SK-N-SH treated with all-trans-retinoic acid at 6 μM for 48 hours (cell line): ENCODE results near the gene IWS1.

Experiments
- ATAC-seq: fragments of 200-7000 bp; cut with Tn5 transposase; 3 replicates; pipeline ENCODE4 v1.9.1; 2020; ENCODE audit warnings: mild to moderate bottlenecking, moderate library complexity
- ARNTL ChIP-seq: fragments of 450-650 bp; formaldehyde crosslinking; IDR thresholded peaks from 2 replicates; pipeline ENCODE4 v1.5.0; 2020; ENCODE audit warnings: low read depth, mild to moderate bottlenecking, moderate library complexity, borderline replicate concordance
- BACH2 ChIP-seq: fragments of 250-450 bp; sonication (Bioruptor Pico); IDR thresholded peaks from 2 replicates; pipeline ENCODE4 v1.9.0; 2021; ENCODE audit warnings: mild to moderate bottlenecking, borderline replicate concordance
- CREB5 ChIP-seq: fragments of 250-450 bp; sonication (Bioruptor Pico); IDR thresholded peaks from 2 replicates; pipeline ENCODE4 v1.5.1; 2020; ENCODE audit warnings: low read depth, mild to moderate bottlenecking, moderate library complexity
- CSDC2 ChIP-seq: fragments of 250-450 bp; sonication (Bioruptor Pico); IDR thresholded peaks from 2 replicates; pipeline ENCODE4 v1.5.0; 2020; ENCODE audit warnings: mild to moderate bottlenecking, moderate library complexity
- ESRRG ChIP-seq: fragments of 250-450 bp; sonication (Bioruptor Pico); IDR thresholded peaks from 2 replicates; pipeline ENCODE4 v1.6.1; 2021; ENCODE audit warnings: mild to moderate bottlenecking
- GLIS3 ChIP-seq: fragments of 250-450 bp; sonication (Bioruptor Pico); IDR thresholded peaks from 2 replicates; pipeline ENCODE4 v1.5.0; 2020; ENCODE audit warnings: mild to moderate bottlenecking, moderate library complexity
- ISL1 ChIP-seq: fragments of 250-450 bp; sonication (Bioruptor Pico); IDR thresholded peaks from 2 replicates; pipeline ENCODE4 v2.1.2; 2022; ENCODE audit warnings: mild to moderate bottlenecking, moderate library complexity
- OSR1 ChIP-seq: fragments of 250-450 bp; sonication (Bioruptor Pico); IDR thresholded peaks from 2 replicates; pipeline ENCODE4 v1.8.0; 2022; ENCODE audit warnings: moderate library complexity, mild to moderate bottlenecking, inconsistent platforms
- PPARA ChIP-seq: fragments of 250-450 bp; sonication (Bioruptor Pico); IDR thresholded peaks from 2 replicates; pipeline ENCODE4 v1.5.0; 2020; ENCODE audit warnings: mild to moderate bottlenecking, borderline replicate concordance
- RARB ChIP-seq: fragments of 250-450 bp; sonication (Bioruptor Pico); IDR thresholded peaks from 2 replicates; pipeline ENCODE4 v1.8.0; 2021; ENCODE audit warnings: mild to moderate bottlenecking, moderate library complexity
- SNAI2 ChIP-seq: fragments of 250-450 bp; sonication (Bioruptor Pico); IDR thresholded peaks from 2 replicates; pipeline ENCODE4 v1.5.0; 2020; ENCODE audit warnings: mild to moderate bottlenecking, moderate library complexity
- TCF4 ChIP-seq: fragments of 250-450 bp; sonication (Bioruptor Pico); IDR thresholded peaks from 2 replicates; pipeline ENCODE4 v1.8.0; 2021; ENCODE audit warnings: mild to moderate bottlenecking, moderate library complexity, borderline replicate concordance
- TOX ChIP-seq: fragments of 250-450 bp; sonication (Bioruptor Pico); IDR thresholded peaks from 2 replicates; pipeline ENCODE4 v1.8.0; 2021; ENCODE audit warnings: mild to moderate bottlenecking, moderate library complexity, borderline replicate concordance
- ZC3H10 ChIP-seq: fragments of 250-450 bp; sonication (Bioruptor Pico); IDR thresholded peaks from 2 replicates; pipeline ENCODE4 v1.5.1; 2021; ENCODE audit warnings: mild to moderate bottlenecking, moderate library complexity
- ZFP3 ChIP-seq: fragments of 250-450 bp; sonication (Bioruptor Pico); IDR thresholded peaks from 2 replicates; pipeline ENCODE4 v1.5.0; 2020; ENCODE audit warnings: mild to moderate bottlenecking, moderate library complexity
- ZFP30 ChIP-seq: fragments of 450-650 bp; formaldehyde crosslinking; IDR thresholded peaks from 2 replicates; pipeline ENCODE4 v1.5.0; 2022; ENCODE audit warnings: mild to moderate bottlenecking, moderate library complexity
- ZNF565 ChIP-seq: fragments of 450-650 bp; formaldehyde crosslinking; conservative IDR thresholded peaks from 2 replicates; pipeline ENCODE4 v1.5.0; 2020; ENCODE audit warnings: low read depth, mild to moderate bottlenecking, moderate library complexity
- ZNF70 ChIP-seq: fragments of 450-650 bp; formaldehyde crosslinking; IDR thresholded peaks from 2 replicates; pipeline ENCODE4 v1.5.0; 2020; ENCODE audit warnings: mild to moderate bottlenecking, moderate library complexity
- ZNF8 ChIP-seq: fragments of 450-650 bp; formaldehyde crosslinking; IDR thresholded peaks from 2 replicates; pipeline ENCODE4 v1.5.0; 2020; ENCODE audit warnings: mild to moderate bottlenecking, moderate library complexity
- TF ChIP-seq, protein P1 (sequence below): fragments of 250-450 bp; sonication (Bioruptor Pico); IDR thresholded peaks from 2 replicates; pipeline ENCODE4 v1.8.0; 2020; ENCODE audit warnings: mild to moderate bottlenecking, moderate library complexity, borderline replicate concordance
- TF ChIP-seq, protein P2 (sequence below): fragments of 250-450 bp; sonication (Bioruptor Pico); IDR thresholded peaks from 2 replicates; pipeline ENCODE4 v1.5.1; 2021; ENCODE audit warnings: mild to moderate bottlenecking, moderate library complexity

The IWS1 gene

GRCh38 chr2:127520424-127520823, 5.9 kb downstream of the IWS1 start (continued):
- TF ChIP-seq GLIS3 (CRISPR knock-in tag) (no peak), ZNF565 (CRISPR knock-in tag) (no peak), ISL1 (CRISPR knock-in tag) (no peak), ESRRG (CRISPR knock-in tag) (no peak), ZFP30 (no peak), ARNTL (CRISPR knock-in tag) (no peak), TOX (no peak), OSR1 (CRISPR knock-in tag) (no peak), RARB (CRISPR knock-in tag) (no peak), PPARA (CRISPR knock-in tag) (no peak)
- TF ChIP-seq, protein P1, sequence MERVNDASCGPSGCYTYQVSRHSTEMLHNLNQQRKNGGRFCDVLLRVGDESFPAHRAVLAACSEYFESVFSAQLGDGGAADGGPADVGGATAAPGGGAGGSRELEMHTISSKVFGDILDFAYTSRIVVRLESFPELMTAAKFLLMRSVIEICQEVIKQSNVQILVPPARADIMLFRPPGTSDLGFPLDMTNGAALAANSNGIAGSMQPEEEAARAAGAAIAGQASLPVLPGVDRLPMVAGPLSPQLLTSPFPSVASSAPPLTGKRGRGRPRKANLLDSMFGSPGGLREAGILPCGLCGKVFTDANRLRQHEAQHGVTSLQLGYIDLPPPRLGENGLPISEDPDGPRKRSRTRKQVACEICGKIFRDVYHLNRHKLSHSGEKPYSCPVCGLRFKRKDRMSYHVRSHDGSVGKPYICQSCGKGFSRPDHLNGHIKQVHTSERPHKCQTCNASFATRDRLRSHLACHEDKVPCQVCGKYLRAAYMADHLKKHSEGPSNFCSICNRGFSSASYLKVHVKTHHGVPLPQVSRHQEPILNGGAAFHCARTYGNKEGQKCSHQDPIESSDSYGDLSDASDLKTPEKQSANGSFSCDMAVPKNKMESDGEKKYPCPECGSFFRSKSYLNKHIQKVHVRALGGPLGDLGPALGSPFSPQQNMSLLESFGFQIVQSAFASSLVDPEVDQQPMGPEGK (CRISPR knock-in tag), result no peak

DNA sequence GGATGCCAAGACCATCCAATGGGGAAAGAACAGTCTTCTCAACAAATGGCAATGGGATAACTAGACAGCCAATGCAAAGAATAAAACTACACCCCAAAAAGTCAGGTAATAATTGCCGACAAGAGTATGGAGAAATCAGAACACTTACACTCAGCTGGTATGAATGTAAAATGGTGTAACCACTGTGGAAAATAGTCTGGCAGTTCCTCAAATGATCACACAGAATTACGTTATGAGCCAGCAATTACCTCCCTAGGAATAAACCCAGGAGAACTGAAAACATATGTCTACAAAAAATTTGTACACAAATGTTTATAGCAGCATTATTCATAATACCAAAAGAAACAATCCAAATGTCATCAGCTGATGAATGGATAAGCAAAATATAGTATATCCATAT, 8.8 kb downstream of the IWS1 start:
- no peak for ATAC-seq
- TF ChIP-seq ZFP3 (CRISPR knock-in tag), result no peak
- TF ChIP-seq ZFP30, result no peak
- no peak for TF ChIP-seq RARB (CRISPR knock-in tag)
- no peak for TF ChIP-seq ZNF8 (CRISPR knock-in tag)
- TF ChIP-seq CSDC2 (CRISPR knock-in tag), result no peak
- TF ChIP-seq GLIS3 (CRISPR knock-in tag), result no peak
- TF ChIP-seq ZNF565 (CRISPR knock-in tag), result no peak
- no peak for TF ChIP-seq SNAI2 (CRISPR knock-in tag)
- no peak for TF ChIP-seq TOX
- no peak for TF ChIP-seq BACH2 (CRISPR knock-in tag)
- TF ChIP-seq TCF4 (CRISPR knock-in tag), result no peak

DNA sequence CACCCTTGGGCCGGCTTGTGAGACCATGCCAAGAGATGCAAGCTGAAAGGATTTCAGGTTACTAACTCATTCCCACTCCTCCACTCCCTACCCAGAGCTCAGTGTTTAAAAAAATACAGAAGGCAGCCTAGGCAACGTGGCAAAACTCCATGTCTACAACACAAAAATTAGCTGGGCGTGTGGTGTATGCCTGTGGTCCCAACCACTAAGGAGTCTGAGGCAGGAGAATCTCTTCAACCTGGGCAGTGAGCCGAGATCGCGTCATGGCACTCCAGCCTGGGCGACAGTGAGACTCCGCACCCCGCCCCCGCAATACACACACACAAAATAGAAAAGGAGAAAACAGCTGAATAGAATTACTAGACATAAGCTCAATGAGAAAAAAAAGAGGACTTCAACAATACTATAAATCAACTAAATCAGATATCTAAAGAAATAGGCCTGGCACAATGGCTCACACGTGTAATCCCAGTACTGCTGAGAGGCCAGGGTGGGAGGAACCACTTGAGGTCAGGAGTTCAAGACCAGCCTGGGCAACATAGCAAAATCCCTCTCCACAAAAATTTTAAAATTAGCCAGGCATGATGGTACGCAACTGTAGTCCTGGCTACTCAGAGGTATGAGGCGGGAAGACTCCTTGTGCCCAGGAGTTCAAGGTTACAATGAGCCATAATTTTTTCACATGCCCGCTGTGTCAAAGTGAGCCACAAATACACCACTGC, 10.1 kb downstream of the IWS1 start:
- TF ChIP-seq ZC3H10 (CRISPR knock-in tag), result no peak
- no peak for TF ChIP-seq CSDC2 (CRISPR knock-in tag)
- no peak for TF ChIP-seq ZFP30
- no peak for ATAC-seq

DNA sequence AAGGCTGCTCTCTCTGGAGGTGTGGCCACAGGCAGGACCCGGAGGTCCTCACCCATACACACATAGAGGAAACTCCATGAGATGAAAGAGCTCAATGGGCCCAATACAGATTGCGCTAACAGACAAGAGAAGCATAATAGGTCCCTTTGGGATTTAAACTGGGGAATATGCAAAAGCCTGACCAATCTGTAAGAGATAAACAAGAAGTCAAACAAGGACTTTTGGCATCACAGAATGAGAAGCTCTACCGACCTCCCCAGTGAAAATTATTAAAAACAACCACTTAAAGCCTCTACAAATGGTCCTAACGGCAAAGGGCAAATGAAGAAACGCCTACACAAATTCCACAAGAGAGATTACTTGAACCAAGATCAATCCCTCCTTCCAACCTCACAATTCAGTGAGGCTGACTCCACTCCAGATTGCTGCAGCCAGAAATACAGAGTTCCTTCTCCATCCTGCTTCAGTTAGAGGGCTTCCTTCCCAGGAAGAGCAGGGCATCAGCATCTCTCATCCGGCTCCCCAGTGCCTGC, 10.8 kb downstream of the IWS1 start:
- TF ChIP-seq ESRRG (CRISPR knock-in tag), result no peak
- TF ChIP-seq, protein P2, sequence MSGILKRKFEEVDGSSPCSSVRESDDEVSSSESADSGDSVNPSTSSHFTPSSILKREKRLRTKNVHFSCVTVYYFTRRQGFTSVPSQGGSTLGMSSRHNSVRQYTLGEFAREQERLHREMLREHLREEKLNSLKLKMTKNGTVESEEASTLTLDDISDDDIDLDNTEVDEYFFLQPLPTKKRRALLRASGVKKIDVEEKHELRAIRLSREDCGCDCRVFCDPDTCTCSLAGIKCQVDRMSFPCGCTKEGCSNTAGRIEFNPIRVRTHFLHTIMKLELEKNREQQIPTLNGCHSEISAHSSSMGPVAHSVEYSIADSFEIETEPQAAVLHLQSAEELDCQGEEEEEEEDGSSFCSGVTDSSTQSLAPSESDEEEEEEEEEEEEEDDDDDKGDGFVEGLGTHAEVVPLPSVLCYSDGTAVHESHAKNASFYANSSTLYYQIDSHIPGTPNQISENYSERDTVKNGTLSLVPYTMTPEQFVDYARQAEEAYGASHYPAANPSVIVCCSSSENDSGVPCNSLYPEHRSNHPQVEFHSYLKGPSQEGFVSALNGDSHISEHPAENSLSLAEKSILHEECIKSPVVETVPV (CRISPR knock-in tag), result no peak
- ATAC-seq, result no peak

GRCh38 chr2:127514485-127514884, 11.8 kb downstream of the IWS1 start:
- TF ChIP-seq ISL1 (CRISPR knock-in tag), result no peak
- no peak for TF ChIP-seq ESRRG (CRISPR knock-in tag)
- no peak for TF ChIP-seq ZNF70 (CRISPR knock-in tag)
- TF ChIP-seq CREB5, result no peak
- TF ChIP-seq ZFP3 (CRISPR knock-in tag), result no peak
- no peak for TF ChIP-seq ARNTL (CRISPR knock-in tag)
- no peak for TF ChIP-seq CSDC2 (CRISPR knock-in tag)
- TF ChIP-seq ZNF565 (CRISPR knock-in tag), result no peak
- TF ChIP-seq, protein P1 (CRISPR knock-in tag), result no peak
- ATAC-seq, result no peak
